LNCAP (cell line): ENCODE measurements around the gene C1D.

Experiments used
- CTCF ChIP-seq: fragments of 450-650 bp; IDR thresholded peaks from 2 replicates; pipeline ENCODE4 v1.5.1; 2017; ENCODE audit warnings: mild to moderate bottlenecking

The C1D gene

GRCh38 chr2:68040078-68040477, 22.7 kb downstream of the C1D start:
- TF ChIP-seq CTCF: no peak

DNA sequence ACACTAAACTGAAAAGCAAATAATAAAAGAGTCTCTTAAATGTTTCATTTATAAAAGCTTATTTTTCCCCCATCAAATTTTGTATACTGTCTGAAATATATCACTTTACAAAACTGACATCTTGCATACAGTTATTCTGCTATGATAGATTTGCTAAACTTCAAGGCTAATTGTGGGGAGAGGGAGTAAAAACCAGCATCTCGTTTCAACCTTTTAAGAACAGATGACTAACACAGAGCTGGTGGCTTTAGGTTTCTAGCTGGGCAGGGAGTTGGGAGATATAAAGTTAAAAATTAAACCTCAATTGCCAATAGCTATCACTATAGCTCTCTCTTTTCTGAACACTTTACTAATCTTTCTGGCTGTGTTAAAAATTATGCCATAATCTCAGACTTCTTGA, 23.5 kb downstream of the C1D start:
- TF ChIP-seq CTCF: no peak

DNA sequence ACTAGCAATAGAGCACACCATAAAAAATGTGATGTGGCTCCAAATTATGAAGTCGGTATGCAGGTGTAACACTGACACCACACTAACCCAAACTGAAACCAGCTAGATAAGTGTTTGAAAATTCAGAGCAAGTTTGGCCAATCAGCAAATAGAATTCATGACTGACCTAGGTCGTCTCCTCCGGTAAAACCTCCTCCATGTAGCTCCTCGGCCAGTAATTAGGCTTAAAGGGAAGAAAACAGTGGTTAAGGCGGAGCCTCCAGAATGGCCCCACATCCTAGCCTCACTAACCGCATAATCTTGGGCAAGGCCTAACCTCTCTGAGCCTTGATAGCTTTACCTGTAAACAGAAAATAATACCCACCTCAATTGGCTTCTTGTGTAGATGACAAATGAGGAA, 30.1 kb downstream of the C1D start:
- no peak for TF ChIP-seq CTCF

DNA sequence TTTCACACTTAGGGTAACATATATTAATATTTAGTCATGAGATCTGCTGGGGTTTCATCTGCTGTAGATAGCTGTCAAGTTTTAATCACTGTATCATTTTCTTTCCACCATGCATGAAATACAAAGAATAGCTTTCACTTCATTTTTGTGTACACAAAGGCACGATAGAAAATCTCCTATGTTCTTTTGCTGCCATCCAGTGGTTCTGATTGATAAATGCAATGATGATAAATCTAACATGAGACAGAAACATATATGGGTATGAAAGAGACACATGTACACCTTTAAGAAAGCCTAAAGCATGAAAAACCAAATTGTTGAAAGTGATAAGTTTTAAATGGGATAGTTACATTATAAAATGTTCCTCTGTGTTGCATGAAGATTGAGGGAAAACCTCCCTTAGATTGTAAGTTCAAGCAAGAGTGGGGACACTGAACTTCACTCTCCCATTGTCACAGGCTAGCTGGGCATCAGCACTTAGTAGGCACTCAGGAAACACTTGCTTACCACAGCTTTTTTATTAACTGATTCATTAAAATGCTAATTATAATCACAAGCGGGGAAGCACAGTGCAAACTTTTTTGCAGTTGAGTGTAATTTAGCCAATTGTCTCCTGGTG, 31.2 kb downstream of the C1D start:
- TF ChIP-seq CTCF: peak; percentile 52

- TF ChIP-seq CTCF: no peak
Measured at GRCh38 chr2:68031043-68031442, 31.8 kb downstream of the C1D start.

GRCh38 chr2:68030529-68030928, 32.3 kb downstream of the C1D start:
- TF ChIP-seq CTCF: no peak

DNA sequence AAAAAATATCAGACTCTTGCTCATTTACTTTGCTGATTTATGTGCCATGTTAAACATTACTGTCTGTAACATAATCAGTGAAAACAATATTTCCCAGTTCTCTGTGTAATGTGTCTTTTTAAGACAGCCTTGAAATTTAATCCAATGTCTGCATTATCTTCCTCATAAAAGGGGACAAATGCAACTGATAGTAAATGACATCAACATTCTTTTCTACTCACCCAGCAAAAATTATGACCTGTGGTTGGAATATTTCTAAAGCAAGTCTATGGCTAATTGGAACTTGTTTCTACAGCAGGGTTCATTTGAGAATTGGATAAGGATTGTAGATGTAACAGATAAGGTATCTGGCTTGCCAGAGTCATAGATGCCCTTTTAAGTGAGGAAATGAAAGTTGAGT, 34.8 kb downstream of the C1D start:
- TF ChIP-seq CTCF: no peak

DNA sequence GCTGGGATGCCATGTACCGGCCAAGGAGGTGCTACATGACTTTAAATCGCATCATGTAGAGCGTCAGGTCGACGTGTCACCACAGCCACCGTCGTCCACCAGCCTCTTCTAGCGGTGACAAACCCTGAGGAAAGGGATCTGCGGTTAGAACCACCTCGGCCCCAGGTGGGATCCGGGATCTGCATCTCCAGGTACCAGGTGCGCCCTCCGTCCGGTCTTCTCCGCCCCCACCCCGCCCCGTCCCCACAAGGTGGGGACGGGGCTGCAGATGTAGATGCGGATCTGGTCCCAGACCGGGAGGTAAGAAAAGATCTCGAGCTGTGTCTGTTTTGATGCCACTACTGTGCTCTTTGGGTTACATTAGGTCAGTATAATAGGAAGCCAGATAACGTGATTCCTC, 38.4 kb downstream of the C1D start:
- no peak for TF ChIP-seq CTCF
